Skin of body (tissue), 1 donor: ENCODE data around the gene OLR1. TPM values are rescaled to one million over a fixed set of nuclear protein-coding genes. Genes with fewer than 3 reads are reported as not detected.

ENCODE experiments used
- total RNA-seq: library from RNA; depleted of rRNA; stranded (reverse); fragments of >200 nt; gene quantifications from one replicate; pipeline ENCODE4 v1.2.3, GENCODE V29; 2014

OLR1 gene
- total RNA-seq, 1 donor from 2014 or later, result 2.7 TPM

Other genes starting within 250 kb of the OLR1 start
- 18.5 TPM for gene CLEC2A, start 239.8 kb downstream of the OLR1 start, total RNA-seq
- 7.2 TPM for gene CLEC12A, start 200.7 kb downstream of the OLR1 start, total RNA-seq
- 0.39 TPM for gene CLEC1B, start 173.0 kb downstream of the OLR1 start, total RNA-seq
- 0.99 TPM for gene CLEC12B, start 161.5 kb downstream of the OLR1 start, total RNA-seq
- 0.99 TPM for gene CLEC9A, start 141.4 kb downstream of the OLR1 start, total RNA-seq
- gene CLEC1A, start 73.1 kb downstream of the OLR1 start, total RNA-seq, result 2.8 TPM
- 5.8 TPM for gene CLEC7A, start 41.9 kb downstream of the OLR1 start, total RNA-seq
- gene TMEM52B, start 6.9 kb upstream of the OLR1 start, total RNA-seq, result 0.10 TPM
- gene GABARAPL1, start 40.7 kb upstream of the OLR1 start, total RNA-seq, result 37.3 TPM
- 0.79 TPM for gene KLRD1, start 135.7 kb upstream of the OLR1 start, total RNA-seq
- gene KLRK1, start 217.9 kb upstream of the OLR1 start, total RNA-seq, result 0.69 TPM
- gene KLRC4, start 237.6 kb upstream of the OLR1 start, total RNA-seq, result 0.39 TPM
- gene KLRC3, start 248.5 kb upstream of the OLR1 start, total RNA-seq, result 0.30 TPM